HG03354 (cell line): ENCODE data around the gene CES3.
"Not testable (repeated sequence)": the region's sequence is repeated elsewhere in the genome, so short reads cannot be mapped to it uniquely, and the experiment has no call there.

Experiments used
- ATAC-seq: cut with Tn5 transposase; IDR thresholded peaks from one replicate; pipeline ENCODE4 v1.9.1; 2021; ENCODE audit warnings: mild to moderate bottlenecking; ENCODE audit not compliant: unreplicated experiment, poor library complexity, severe bottlenecking

The CES3 gene

GRCh38 chr16:66988197-66988788 is 27.2 kb downstream of the CES3 start, which contains the start of gene CES4A:
Gene CES4A, plus strand, starts transcription at chr16:66988589. Its CDS starts 184 bp downstream, at chr16:66988773.
- no peak for ATAC-seq

GRCh38 chr16:66991545-66992077 is 30.5 kb downstream of the CES3 start:
- ATAC-seq, result no peak

- not testable (repeated sequence) for ATAC-seq
Measured at GRCh38 chr16:66993558-66993957, 32.5 kb downstream of the CES3 start.

- ATAC-seq, result no peak
Measured at GRCh38 chr16:66996324-66996982, 35.4 kb downstream of the CES3 start.

- no peak for ATAC-seq
Measured at GRCh38 chr16:66996983-66997358, 35.9 kb downstream of the CES3 start.

- ATAC-seq, result no peak
Measured at GRCh38 chr16:67000384-67001351, 39.6 kb downstream of the CES3 start.

- no peak for ATAC-seq
Measured at GRCh38 chr16:67001726-67002125, 40.7 kb downstream of the CES3 start.

- no peak for ATAC-seq
Measured at GRCh38 chr16:67006930-67007658, 46.0 kb downstream of the CES3 start.

GRCh38 chr16:67009158-67009557 is 48.1 kb downstream of the CES3 start:
- no peak for ATAC-seq

GRCh38 chr16:67011274-67011673 is 50.2 kb downstream of the CES3 start:
- ATAC-seq, result no peak

- no peak for ATAC-seq
Measured at GRCh38 chr16:67013233-67013822, 52.3 kb downstream of the CES3 start.

- peak; percentile 63 for ATAC-seq
Measured at GRCh38 chr16:67013823-67014633, 53.0 kb downstream of the CES3 start.

GRCh38 chr16:67014634-67015312 is 53.7 kb downstream of the CES3 start:
- ATAC-seq, result no peak

- no peak for ATAC-seq
Measured at GRCh38 chr16:67015313-67015731, 54.3 kb downstream of the CES3 start.

GRCh38 chr16:67016143-67016542 is 55.1 kb downstream of the CES3 start:
- ATAC-seq, result no peak

- ATAC-seq, result no peak
Measured at GRCh38 chr16:67016681-67017420, 55.8 kb downstream of the CES3 start.

GRCh38 chr16:67017421-67017750 is 56.3 kb downstream of the CES3 start:
- no peak for ATAC-seq
